Measurements from ENCODE around the gene ZXDB.
"Not testable (repeated sequence)": the region's sequence is repeated elsewhere in the genome, so short reads cannot be mapped to it uniquely, and the experiment has no call there.

ZXDB gene

DNA sequence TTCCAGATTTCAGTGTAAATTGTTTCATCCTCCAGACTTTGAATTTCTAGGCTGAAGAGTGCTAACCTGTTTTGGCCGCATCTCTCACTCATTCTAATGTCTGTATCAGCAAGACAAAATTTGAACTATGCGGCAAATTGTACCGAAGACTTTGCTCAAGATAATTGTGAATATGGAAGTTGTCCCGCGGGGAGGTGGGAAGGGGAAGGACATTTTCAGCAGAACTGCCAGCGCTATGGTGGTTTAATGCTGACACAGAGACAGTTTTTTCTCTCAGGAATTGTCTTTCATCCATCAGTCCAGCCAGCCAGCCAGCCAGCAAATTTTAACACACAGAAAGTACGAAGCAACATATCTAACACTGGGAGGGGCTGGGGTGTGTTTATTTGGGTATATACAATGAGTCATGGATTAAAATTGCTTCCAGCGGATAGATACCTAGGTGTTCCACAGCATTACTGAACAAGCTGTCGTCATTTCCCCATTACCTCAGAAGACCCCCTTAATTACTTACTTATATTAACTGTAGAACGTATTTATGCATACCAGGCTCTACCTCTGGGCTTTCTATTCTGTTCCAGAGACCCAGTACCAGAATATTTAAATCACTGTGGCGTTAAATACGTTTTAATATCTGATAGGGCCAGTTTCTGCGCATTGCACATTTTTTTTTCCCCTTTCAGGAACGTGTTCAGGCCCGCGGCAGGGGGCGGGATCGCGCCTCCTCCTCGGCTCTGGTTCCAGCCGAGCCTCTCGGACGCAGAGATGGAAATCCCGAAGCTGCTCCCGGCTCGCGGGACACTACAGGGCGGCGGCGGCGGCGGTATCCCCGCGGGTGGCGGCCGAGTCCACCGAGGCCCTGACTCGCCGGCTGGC lies at the start of gene ZXDB:
TSS of gene ZXDB (plus strand) at position 728 of the 876 bp plus-strand sequence. CDS start at position 766, 38 bp downstream.
- FAIRE-seq; DNase-seq (ENCODE audit: insufficient read length, low spot score): not testable (repeated sequence)

DNA sequence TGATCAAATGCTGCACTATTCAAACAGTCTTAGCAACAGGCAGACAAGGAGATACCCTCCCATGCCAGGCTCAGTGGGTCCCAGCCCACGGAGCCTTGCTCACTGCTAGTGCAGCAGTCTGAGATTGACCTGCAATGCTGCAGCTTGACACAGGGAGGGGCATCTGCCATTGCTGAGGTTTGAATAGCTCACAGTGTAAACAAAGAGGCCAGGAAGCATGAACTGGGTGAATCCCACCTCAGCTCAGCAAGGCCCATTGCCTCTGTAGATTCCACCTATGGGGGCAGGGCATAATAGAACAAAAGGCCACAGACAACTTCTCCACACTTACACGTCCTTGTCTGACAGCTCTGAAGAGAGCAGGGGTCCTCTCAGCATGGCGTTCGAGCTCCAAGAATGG lies 26.6 kb upstream of the ZXDB start:
- TF ChIP-seq, protein P1, sequence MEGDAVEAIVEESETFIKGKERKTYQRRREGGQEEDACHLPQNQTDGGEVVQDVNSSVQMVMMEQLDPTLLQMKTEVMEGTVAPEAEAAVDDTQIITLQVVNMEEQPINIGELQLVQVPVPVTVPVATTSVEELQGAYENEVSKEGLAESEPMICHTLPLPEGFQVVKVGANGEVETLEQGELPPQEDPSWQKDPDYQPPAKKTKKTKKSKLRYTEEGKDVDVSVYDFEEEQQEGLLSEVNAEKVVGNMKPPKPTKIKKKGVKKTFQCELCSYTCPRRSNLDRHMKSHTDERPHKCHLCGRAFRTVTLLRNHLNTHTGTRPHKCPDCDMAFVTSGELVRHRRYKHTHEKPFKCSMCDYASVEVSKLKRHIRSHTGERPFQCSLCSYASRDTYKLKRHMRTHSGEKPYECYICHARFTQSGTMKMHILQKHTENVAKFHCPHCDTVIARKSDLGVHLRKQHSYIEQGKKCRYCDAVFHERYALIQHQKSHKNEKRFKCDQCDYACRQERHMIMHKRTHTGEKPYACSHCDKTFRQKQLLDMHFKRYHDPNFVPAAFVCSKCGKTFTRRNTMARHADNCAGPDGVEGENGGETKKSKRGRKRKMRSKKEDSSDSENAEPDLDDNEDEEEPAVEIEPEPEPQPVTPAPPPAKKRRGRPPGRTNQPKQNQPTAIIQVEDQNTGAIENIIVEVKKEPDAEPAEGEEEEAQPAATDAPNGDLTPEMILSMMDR (IDR thresholded peaks at IDR 0.05; ENCODE audit: insufficient read depth, missing control alignments), result no peak
- DNase-seq (ENCODE audit: insufficient read length, low spot score), result no peak
- FAIRE-seq, result no peak

GRCh38 chrX:57573754-57574153 lies 18.1 kb upstream of the ZXDB start:
- FAIRE-seq (no peak), DNase-seq (ENCODE audit: insufficient read length, low spot score) (no peak)
- TF ChIP-seq, protein P1 (IDR thresholded peaks at IDR 0.05; ENCODE audit: insufficient read depth, missing control alignments), result peak; percentile 3

DNA sequence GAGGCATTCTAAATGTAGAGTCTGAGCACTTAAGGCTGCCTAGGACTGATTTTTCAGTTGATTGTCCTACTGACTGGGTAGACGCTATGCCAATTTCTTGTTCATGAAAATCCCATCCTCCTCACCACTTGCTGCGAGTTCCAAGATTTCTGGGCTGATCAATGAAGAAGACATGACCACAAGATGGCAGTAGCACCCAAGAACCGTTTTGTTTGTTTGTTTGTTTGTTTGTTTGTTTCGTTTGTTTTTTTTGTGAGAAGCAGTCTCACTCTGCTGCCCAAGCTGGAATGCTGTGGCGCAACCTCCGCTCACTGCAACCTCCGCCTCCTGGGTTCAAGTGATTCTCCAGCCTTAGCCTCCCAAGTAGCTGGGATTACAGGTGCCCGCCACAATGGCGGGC lies 8.9 kb upstream of the ZXDB start:
- DNase-seq (ENCODE audit: insufficient read length, low spot score); FAIRE-seq: not testable (repeated sequence)
- TF ChIP-seq, protein P1 (IDR thresholded peaks at IDR 0.05; ENCODE audit: insufficient read depth, missing control alignments), result peak; percentile 17

GRCh38 chrX:57583477-57583876 lies 8.3 kb upstream of the ZXDB start:
- TF ChIP-seq, protein P1 (IDR thresholded peaks at IDR 0.05; ENCODE audit: insufficient read depth, missing control alignments), result no peak
- no peak for FAIRE-seq
- no peak for DNase-seq (ENCODE audit: insufficient read length, low spot score)

DNA sequence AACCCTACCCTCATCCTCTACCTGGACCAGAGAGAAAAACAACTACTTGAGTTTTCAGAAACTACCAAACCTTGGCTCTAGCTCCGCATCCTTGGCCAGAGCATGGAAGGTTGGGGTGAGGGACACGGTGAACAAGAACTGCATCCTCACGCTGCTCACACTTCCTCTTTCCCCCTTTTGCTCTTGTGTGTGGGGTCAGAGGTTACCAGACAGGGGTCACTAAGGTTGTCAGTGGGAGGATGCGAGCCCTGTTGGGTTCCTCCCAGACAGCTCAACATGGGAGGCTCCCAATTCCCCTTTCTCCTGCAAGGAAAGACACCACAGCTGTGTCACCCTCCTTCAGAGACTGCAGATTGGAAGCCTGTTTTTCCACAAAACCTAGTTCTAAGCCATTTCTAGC lies 5.5 kb upstream of the ZXDB start:
- FAIRE-seq (no peak), DNase-seq (ENCODE audit: insufficient read length, low spot score) (no peak)
- TF ChIP-seq, protein P1 (IDR thresholded peaks at IDR 0.05; ENCODE audit: insufficient read depth, missing control alignments), result no peak

- TF ChIP-seq, protein P1 (IDR thresholded peaks at IDR 0.05; ENCODE audit: insufficient read depth, missing control alignments), result no peak
- FAIRE-seq (no peak), DNase-seq (ENCODE audit: insufficient read length, low spot score) (no peak)
These were observed 4.7 kb upstream of the ZXDB start for GRCh38 chrX:57587062-57587461.

Data from D721Med (cell line).